ENCODE data around the gene RIIAD1. TPM values are rescaled to one million over a fixed set of nuclear protein-coding genes. Genes with fewer than 3 reads are reported as not detected.

Gene RIIAD1
- total and polyA plus RNA-seq, 2 donors (not counting 3 experiments of a cell fraction or from before 2014, with no cell fraction given): not detected

GRCh38 chr1:151680391-151680790, 40.9 kb upstream of the RIIAD1 start:
- dilution Hi-C loops (cut with MboI; ENCODE audit: extremely low pct_ligation_motif_present, low sequenced_read_pairs): no loop called here
- CTCF ChIA-PET: interaction anchor here (0.7 to 1.9 kb wide), 6 partner anchors 9 to 321 kb away, joined by 3 to 13 read pairs (median 4); no protein-coding TSS in a partner anchor
- no peak overlapping the region for H2AFZ ChIP-seq (ENCODE audit: low read depth, low read length)
- no peak for TF ChIP-seq POLR2A (IDR thresholded peaks at IDR 0.05; ENCODE audit: low read depth, low read length)
- no peak for TF ChIP-seq MAX (IDR thresholded peaks at IDR 0.05; ENCODE audit: insufficient read depth, insufficient read length)
- TF ChIP-seq POLR2AphosphoS5 (IDR thresholded peaks at IDR 0.05; ENCODE audit: insufficient read depth, low read depth, low read length): no peak
- no peak for TF ChIP-seq CTCF (IDR thresholded peaks at IDR 0.05; ENCODE audit: extremely low read depth in 1 of 2, insufficient read depth in 1 of 2, low read depth in 1 of 2, low read length in 2 of 2)
- no peak for TF ChIP-seq GATA2 (IDR thresholded peaks at IDR 0.05; ENCODE audit: insufficient read depth, insufficient read length, low read depth, low read length)
- no peak for TF ChIP-seq MYC (IDR thresholded peaks at IDR 0.05; ENCODE audit: low read depth, low read length)
- no peak for TF ChIP-seq EZH2 (IDR thresholded peaks at IDR 0.05; ENCODE audit: borderline replicate concordance, low read depth, low read length, severe bottlenecking)
- no peak for TF ChIP-seq JUN (IDR thresholded peaks at IDR 0.05; ENCODE audit: borderline replicate concordance, insufficient read depth, insufficient read length, low read depth)
- TF ChIP-seq FOS (IDR thresholded peaks at IDR 0.05; ENCODE audit: borderline replicate concordance, insufficient read depth, low read length): no peak
- peak overlapping the region; percentile 91 for H3K27ac ChIP-seq (ENCODE audit: insufficient read depth, low read depth, low read length)
- no peaks in the 10 kb centered on the region for H3K9me3 ChIP-seq (replicated peaks; ENCODE audit: control insufficient read depth, insufficient read depth, low read length)
- TSS peak; percentile 100 for BruUV-seq (replicated peaks)
- DNase-seq (ENCODE audit: low read depth, low spot score) (no peak), FAIRE-seq (no peak)
- H3K4me1 ChIP-seq (ENCODE audit: control insufficient read depth, extremely low read depth, insufficient read depth, low read length): peaks cover 25% of the 10 kb centered on the region
- peak overlapping the region; percentile 71 for H3K9ac ChIP-seq (replicated peaks; ENCODE audit: extremely low read depth, insufficient read depth, low read length)
- intact Hi-C loops (cut with micrococcal nuclease): loop anchor here (2.0 kb wide), 1 partner anchor 70 kb away; no protein-coding TSS in a partner anchor
- H3K27me3 ChIP-seq (ENCODE audit: control insufficient read depth in 2 of 2, insufficient read depth in 2 of 2, low read length in 2 of 2): no peaks in the 10 kb centered on the region
- H3K4me3 ChIP-seq (replicated peaks in 1 of 3; ENCODE audit: insufficient read depth in 1 of 3, low read depth in 1 of 3, low read length in 3 of 3): peak overlapping the region in 1 of 3 experiments; percentile 26
- H3K9me1 ChIP-seq (replicated peaks; ENCODE audit: control insufficient read depth, extremely low read depth, insufficient read depth, low read length): no peaks in the 10 kb centered on the region
- H3K4me2 ChIP-seq (ENCODE audit: insufficient read depth, low read length): peak overlapping the region; percentile 92
- no peaks in the 10 kb centered on the region for H4K20me1 ChIP-seq (replicated peaks; ENCODE audit: control insufficient read depth, extremely low read depth, insufficient read depth, low read length)
- H3K36me3 ChIP-seq (ENCODE audit: control insufficient read depth in 2 of 2, extremely low read depth in 1 of 2, insufficient read depth in 2 of 2, low read length in 2 of 2): no peaks in the 10 kb centered on the region
- POLR2A ChIA-PET: interaction anchor here (0.7 kb wide), 1 partner anchor 26 kb away, joined by 3 read pairs; no protein-coding TSS in a partner anchor
- H3K79me2 ChIP-seq (ENCODE audit: control insufficient read depth, insufficient read depth, low read length): no peaks in the 10 kb centered on the region
